Esophagus squamous epithelium (tissue), 4 donors: ENCODE data around the gene HIBCH.

Experiments
- CTCF ChIP-seq, 6 experiments: fragments of 450-650 bp in 4 of 6; fragments of 200-600 bp in 2 of 6; sonication (generic) in 2 of 6; IDR thresholded peaks; one replicate each; pipeline ENCODE4 v1.5.1; 2016 to 2019; ENCODE audit warnings: antibody characterized with exemption in 6 of 6, mild to moderate bottlenecking in 4 of 6, moderate library complexity in 4 of 6
- POLR2A ChIP-seq, 4 donors: fragments of 450-650 bp; IDR thresholded peaks; one replicate each; pipeline ENCODE4 v1.6.1; 2017; ENCODE audit warnings: antibody characterized with exemption in 4 of 4, mild to moderate bottlenecking in 4 of 4, moderate library complexity in 3 of 4

DNA sequence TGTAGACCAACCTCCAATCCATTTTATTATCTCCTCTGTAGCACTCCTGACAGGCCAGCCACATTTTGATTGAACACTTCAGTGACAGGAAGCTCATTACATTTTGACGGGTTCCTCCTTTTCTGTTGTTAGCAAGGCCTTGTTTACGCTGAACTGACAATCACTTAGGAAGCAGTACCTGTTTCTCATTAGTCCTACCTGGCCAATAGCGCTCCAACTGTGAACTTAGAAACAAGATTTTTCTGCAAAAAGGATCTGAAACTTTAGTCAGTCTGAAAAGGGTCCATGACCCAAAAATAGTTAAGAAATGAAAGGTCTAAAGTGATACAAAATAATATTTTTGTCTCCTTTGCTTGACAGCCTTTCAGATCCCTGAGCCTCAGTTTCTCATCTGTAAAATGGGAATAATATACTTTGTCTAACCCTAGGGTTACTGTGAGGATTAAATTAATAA, 137.5 kb downstream of the HIBCH start:
- TF ChIP-seq POLR2A (IDR thresholded peaks at IDR 0.05): no peak
- no peak for TF ChIP-seq CTCF (IDR thresholded peaks at IDR 0.05)
